Gastroesophageal sphincter (tissue), 4 donors: ENCODE measurements around the gene GOLGA6B. TPM values are rescaled to one million over a fixed set of nuclear protein-coding genes. Genes with fewer than 3 reads are reported as not detected.

Experiments
- ATAC-seq: fragments of 150-250 bp; one replicate; pipeline ENCODE4 v1.9.1; 2016; ENCODE audit warnings: mild to moderate bottlenecking, moderate library complexity
- H3K27ac ChIP-seq, 4 donors: fragments of 200-600 bp; sonication (generic) in 3 of 4; 1 replicate in 3 of 4; 2 replicates in 1 of 4; pipeline ENCODE4 v1.5.1; 2016 to 2019
- H3K27me3 ChIP-seq: fragments of 200-600 bp; sonication (generic); one replicate; pipeline ENCODE4 v1.5.1; 2019
- H3K36me3 ChIP-seq, 2 donors: fragments of 200-600 bp; sonication (generic); one replicate each; pipeline ENCODE4 v1.5.1; 2019; ENCODE audit warnings: control low read depth in 1 of 2
- H3K4me1 ChIP-seq, 3 donors: fragments of 200-600 bp; sonication (generic); 1 replicate in 2 of 3; 2 replicates in 1 of 3; pipeline ENCODE4 v1.5.1; 2016 to 2019; ENCODE audit warnings: control low read depth in 2 of 3
- H3K4me3 ChIP-seq, 2 donors: fragments of 200-600 bp; sonication (generic); one replicate each; pipeline ENCODE4 v1.5.1; 2019; ENCODE audit warnings: mild to moderate bottlenecking in 1 of 2, moderate library complexity in 1 of 2
- H3K9me3 ChIP-seq, 3 donors: fragments of 200-600 bp; sonication (generic); one replicate each; pipeline ENCODE4 v1.5.1; 2017 to 2019; ENCODE audit warnings: control low read depth in 2 of 3
- CTCF ChIP-seq, 4 experiments: fragments of 200-600 bp in 2 of 4; fragments of 450-650 bp in 2 of 4; sonication (generic) in 1 of 4; IDR thresholded peaks; one replicate each; pipeline ENCODE4 v1.5.1; 2017 to 2019; ENCODE audit warnings: antibody characterized with exemption in 4 of 4, mild to moderate bottlenecking in 2 of 4, moderate library complexity in 2 of 4
- EP300 ChIP-seq: sonication (generic); formaldehyde crosslinking; IDR thresholded peaks from one replicate; pipeline ENCODE4 v1.6.1; 2017; ENCODE audit warnings: antibody characterized with exemption, mild to moderate bottlenecking
- POLR2A ChIP-seq, 2 donors: fragments of 450-650 bp; IDR thresholded peaks; one replicate each; pipeline ENCODE4 v1.6.1; 2017; ENCODE audit warnings: antibody characterized with exemption in 2 of 2, mild to moderate bottlenecking in 2 of 2, moderate library complexity in 1 of 2
- POLR2AphosphoS5 ChIP-seq: sonication (generic); formaldehyde crosslinking; IDR thresholded peaks from one replicate; pipeline ENCODE4 v1.6.1; 2017; ENCODE audit warnings: antibody characterized with exemption
- WGBS, 2 donors: methylation state at CpG; one replicate each; pipeline ENCODE4 v1.1.5; 2018; ENCODE audit warnings: low coverage in 1 of 2; 5-methylcytosine and 5-hydroxymethylcytosine counted together
- total RNA-seq, 4 donors: library from RNA; depleted of rRNA; stranded (reverse); fragments of >200 nt; gene quantifications; one replicate each; pipeline ENCODE4 v1.1.0, GENCODE V29; 2016

The GOLGA6B gene
- total RNA-seq, 4 donors from 2014 or later: 0.40 TPM; not detected in 3

DNA sequence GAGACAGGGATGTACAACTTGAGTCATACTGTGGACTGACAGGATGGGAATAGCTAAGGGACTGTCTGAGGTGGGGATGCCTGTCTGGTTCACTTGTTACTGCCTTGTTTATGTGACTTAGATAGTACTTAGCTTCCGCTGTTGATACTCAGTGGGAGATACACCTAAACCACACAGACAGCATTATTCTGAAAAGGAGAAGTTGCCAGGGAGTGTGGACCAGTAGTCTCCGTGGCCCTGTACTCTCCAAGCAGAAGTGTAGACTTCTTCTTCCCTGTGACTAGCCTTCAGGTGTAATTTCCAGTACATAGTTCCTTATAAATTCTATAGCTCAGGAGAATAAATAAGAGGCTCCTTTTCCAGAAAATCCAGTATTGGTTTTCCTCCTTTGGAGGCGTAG lies 26.4 kb downstream of the GOLGA6B start:
- no peaks in the 10 kb centered on the region for H3K36me3 ChIP-seq
- no peak for ATAC-seq
- no peaks in the 10 kb centered on the region for H3K9me3 ChIP-seq
- no peak overlapping the region for H3K4me3 ChIP-seq
- 58 to 60% methylated on average over 3 of the region's 3 CpGs for WGBS, 2 donors
- TF ChIP-seq POLR2AphosphoS5 (no peak), EP300 (no peak), POLR2A (IDR thresholded peaks at IDR 0.05) (no peak), CTCF (IDR thresholded peaks at IDR 0.05) (no peak)
- no peak overlapping the region for H3K27ac ChIP-seq
- H3K4me1 ChIP-seq: peaks cover 0 to 9% (median 0%) of the 10 kb centered on the region in 3 donors
- peaks cover 39% of the 10 kb centered on the region for H3K27me3 ChIP-seq

DNA sequence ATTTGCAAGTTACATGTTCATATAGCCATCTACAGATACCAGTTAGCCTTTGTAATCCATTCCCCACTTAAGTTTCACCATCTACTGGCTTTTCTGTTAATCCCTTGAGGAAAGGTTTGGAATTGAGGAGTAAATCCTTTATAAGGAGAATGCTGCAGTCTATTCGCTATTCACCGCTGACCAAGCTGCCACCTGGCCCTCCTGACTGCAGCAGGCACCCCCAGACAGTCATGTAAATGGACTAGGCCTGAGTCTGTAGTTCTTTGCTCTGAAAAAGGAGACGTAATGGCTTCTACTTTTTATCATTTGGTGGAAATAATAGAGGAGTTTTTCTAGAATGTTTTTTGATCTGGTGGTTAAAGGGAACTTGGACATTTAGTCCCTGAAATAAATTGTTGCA lies 28.3 kb downstream of the GOLGA6B start:
- Histone ChIP-seq H3K27ac (no peak overlapping the region), H3K4me1 (peaks cover 0 to 20% (median 0%) of the 10 kb centered on the region in 3 donors), H3K27me3 (peaks cover 21% of the 10 kb centered on the region), H3K36me3 (no peaks in the 10 kb centered on the region), H3K9me3 (no peaks in the 10 kb centered on the region), H3K4me3 (no peak overlapping the region)
- WGBS, 2 donors: 87 to 93% methylated on average over 3 of the region's 3 CpGs
- TF ChIP-seq POLR2AphosphoS5 (no peak), CTCF (IDR thresholded peaks at IDR 0.05) (no peak), POLR2A (IDR thresholded peaks at IDR 0.05) (no peak), EP300 (no peak)
- ATAC-seq: no peak

DNA sequence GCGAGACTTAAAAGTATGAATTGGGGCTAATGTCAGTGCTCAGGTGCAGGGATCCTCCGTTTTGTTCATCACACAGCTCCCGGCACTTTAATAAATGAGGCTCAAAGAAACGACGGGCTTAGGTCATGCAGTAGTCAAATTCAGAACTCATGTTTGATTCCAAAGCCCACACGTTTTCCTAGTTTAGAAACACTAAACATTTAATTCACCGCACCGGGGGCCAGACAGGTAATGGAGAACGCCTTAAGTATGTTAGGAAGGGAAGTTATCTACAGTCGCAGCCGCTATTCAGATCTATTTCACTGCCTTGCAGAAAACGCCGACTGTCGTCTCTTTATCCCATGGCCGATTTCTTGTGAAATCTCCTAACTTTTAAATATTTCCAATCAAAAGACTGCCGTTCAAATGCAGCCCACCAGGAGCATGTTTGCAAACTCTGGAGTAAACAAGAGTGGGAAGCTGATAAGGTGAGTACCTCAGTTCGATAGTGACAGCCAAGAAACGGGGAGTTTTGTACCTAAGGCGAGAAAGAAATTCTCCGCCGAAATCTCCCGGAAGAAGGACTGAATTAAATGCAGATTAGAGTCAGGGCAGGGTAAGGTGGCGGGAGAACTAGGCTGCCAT lies 30.9 kb downstream of the GOLGA6B start:
- no peaks in the 10 kb centered on the region for H3K36me3 ChIP-seq
- WGBS, 2 donors: 30% methylated on average over 15 to 17 of the region's 23 CpGs
- H3K27me3 ChIP-seq: no peaks in the 10 kb centered on the region
- H3K4me3 ChIP-seq: peak overlapping the region; percentile 70 to 75
- peaks cover 0 to 20% (median 0%) of the 10 kb centered on the region in 3 donors for H3K4me1 ChIP-seq
- TF ChIP-seq POLR2A (IDR thresholded peaks at IDR 0.05) (no peak), EP300 (no peak), POLR2AphosphoS5 (no peak)
- peak overlapping the region; percentile 81 to 94 (median 92) for H3K27ac ChIP-seq
- no peaks in the 10 kb centered on the region for H3K9me3 ChIP-seq
- no peak for ATAC-seq

GRCh38 chr15:72685925-72686794 lies 31.7 kb downstream of the GOLGA6B start, which contains the start of the genes BBS4 and HIGD2B:
BBS4 (plus strand) TSS chr15:72686207; CDS start chr15:72686228, 21 bp downstream.
HIGD2B (minus strand) TSS chr15:72686182; CDS start chr15:72676374, 9,808 bp downstream.
- peak within 1 kb of the TSS; percentile 81 to 94 (median 92) for H3K27ac ChIP-seq
- TF ChIP-seq POLR2AphosphoS5 (peak; percentile 66), EP300 (no peak), POLR2A (IDR thresholded peaks at IDR 0.05) (peak; percentile 37 to 51), CTCF (IDR thresholded peaks at IDR 0.05) (peak in 1 of 4 experiments; percentile 8)
- peak; percentile 96 for ATAC-seq

GRCh38 chr15:72688697-72689096 lies 34.2 kb downstream of the GOLGA6B start:
- Histone ChIP-seq H3K4me1 (peaks cover 0 to 20% (median 0%) of the 10 kb centered on the region in 3 donors), H3K4me3 (no peak overlapping the region), H3K9me3 (no peaks in the 10 kb centered on the region), H3K27ac (no peak overlapping the region), H3K27me3 (no peaks in the 10 kb centered on the region), H3K36me3 (no peaks in the 10 kb centered on the region)
- no peak for ATAC-seq
- 78 to 93% methylated on average over 1 to 5 of the region's 5 CpGs for WGBS, 2 donors
- TF ChIP-seq CTCF (IDR thresholded peaks at IDR 0.05): no peak
- no peak for TF ChIP-seq POLR2A (IDR thresholded peaks at IDR 0.05)
- TF ChIP-seq EP300: no peak
- TF ChIP-seq POLR2AphosphoS5: no peak

More at GRCh38 chr15:72685925-72686794, 31.7 kb downstream of the GOLGA6B start, which contains the start of the genes BBS4 and HIGD2B:
- Histone ChIP-seq H3K36me3 (no peaks in the 10 kb centered on the region), H3K4me3 (peak within 1 kb of the TSS; percentile 70 to 75), H3K9me3 (no peaks in the 10 kb centered on the region), H3K4me1 (peaks cover 0 to 20% (median 0%) of the 10 kb centered on the region in 3 donors), H3K27me3 (no peaks in the 10 kb centered on the region)
- 0 to 1% methylated on average over 6 to 14 of the region's 49 CpGs for WGBS, 2 donors
